A549 (cell line): ENCODE data around the gene NNMT. TPM values are rescaled to one million over a fixed set of nuclear protein-coding genes. Genes with fewer than 3 reads are reported as not detected.

Experiments used
- ATAC-seq, 2 experiments: fragments of 200-7000 bp in 1 of 2; fragments of >200 bp in 1 of 2; cut with Nextera tagmentation in 1 of 2; cut with Tn5 transposase in 1 of 2; 3 replicates each; pipeline versions ENCODE4 v1.8.0 to v1.9.1; 2018 to 2020; ENCODE audit warnings: mild to moderate bottlenecking in 1 of 2, moderate library complexity in 1 of 2
- CTCF ChIA-PET: fragments of 300-600 bp; sonication (Branson Sonifier 250); formaldehyde crosslinking; extraction: SDS; loops from one replicate; lab custom pipeline; 2021; ENCODE audit warnings: antibody characterized with exemption, inconsistent platforms; lab: Yijun Ruan, JAX
- POLR2A ChIA-PET: fragments of 350-600 bp; formaldehyde crosslinking; extraction: SDS; loops from one replicate; lab custom pipeline; 2021; ENCODE audit warnings: antibody characterized with exemption, inconsistent platforms; lab: Yijun Ruan, JAX
- DNase-seq, 2 experiments: peaks; one replicate each; pipeline versions ENCODE4 v3.0.0 to v3.0.0-alpha.2; 2011 to 2016; ENCODE audit warnings: low read depth in 1 of 2, low spot score in 1 of 2
- FAIRE-seq: peaks from 2 replicates; lab custom pipeline; 2011; peaks lifted over from hg19 to GRCh38; lab: Jason Lieb, UNC
- H3K27ac ChIP-seq, 2 experiments: fragments of >200 bp; sonication (Bioruptor Twin); formaldehyde crosslinking; 3 replicates each; pipeline ENCODE4 v1.5.1; 2016 to 2017
- H3K4me1 ChIP-seq: fragments of >200 bp; sonication (Bioruptor Twin); formaldehyde crosslinking; 3 replicates; pipeline ENCODE4 v1.6.1; 2016
- H3K4me2 ChIP-seq: fragments of >200 bp; sonication (Bioruptor Twin); formaldehyde crosslinking; 3 replicates; pipeline ENCODE4 v1.6.1; 2016
- H3K4me3 ChIP-seq: fragments of >200 bp; sonication (Bioruptor Twin); formaldehyde crosslinking; 3 replicates; pipeline ENCODE4 v1.5.1; 2016
- H3K9me3 ChIP-seq: fragments of >200 bp; sonication (Bioruptor Twin); formaldehyde crosslinking; 3 replicates; pipeline ENCODE4 v1.6.1; 2016
- ATOH8 ChIP-seq: fragments of 250-450 bp; sonication (Bioruptor Pico); IDR thresholded peaks from 2 replicates; pipeline ENCODE4 v1.5.0; 2020; ENCODE audit warnings: low read depth, mild to moderate bottlenecking, moderate library complexity
- BCL3 ChIP-seq: fragments of >200 bp; sonication (Bioruptor Twin); formaldehyde crosslinking; IDR thresholded peaks from 3 replicates; pipeline ENCODE4 v1.6.1; 2016
- CBX2 ChIP-seq: fragments of 200-600 bp; sonication (generic); IDR thresholded peaks from 2 replicates; pipeline ENCODE4 v1.6.1; 2016; ENCODE audit warnings: low read depth, mild to moderate bottlenecking, borderline replicate concordance
- CHD2 ChIP-seq: fragments of 150-350 bp; IDR thresholded peaks from 2 replicates; pipeline ENCODE4 v1.6.1; 2014; ENCODE audit warnings: low read length; ENCODE audit not compliant: partially characterized antibody
- CHD4 ChIP-seq: fragments of 200-600 bp; sonication (generic); IDR thresholded peaks from 2 replicates; pipeline ENCODE4 v1.6.1; 2016; ENCODE audit warnings: antibody characterized with exemption, mild to moderate bottlenecking, borderline replicate concordance
- CTCF ChIP-seq: fragments of >200 bp; sonication (Bioruptor Twin); formaldehyde crosslinking; IDR thresholded peaks from 3 replicates; pipeline ENCODE4 v1.5.1; 2016
- EHF ChIP-seq: fragments of 250-450 bp; sonication (Bioruptor Pico); IDR thresholded peaks from 2 replicates; pipeline ENCODE4 v1.5.0; 2020; ENCODE audit warnings: mild to moderate bottlenecking
- EHMT2 ChIP-seq: fragments of 200-600 bp; sonication (generic); IDR thresholded peaks from 2 replicates; pipeline ENCODE4 v1.6.1; 2016; ENCODE audit warnings: antibody characterized with exemption, low read depth, mild to moderate bottlenecking, moderate library complexity
- EP300 ChIP-seq, 2 experiments: fragments of >200 bp; sonication (Bioruptor Twin); formaldehyde crosslinking; IDR thresholded peaks; 2 replicates in 1 of 2; 3 replicates in 1 of 2; pipeline ENCODE4 v1.6.1; 2016 to 2017
- FOSB ChIP-seq: fragments of 250-450 bp; sonication (Bioruptor Pico); IDR thresholded peaks from 2 replicates; pipeline ENCODE4 v1.5.0; 2020; ENCODE audit warnings: mild to moderate bottlenecking, moderate library complexity
- FOSL2 ChIP-seq, 2 experiments: fragments of 450-650 bp in 1 of 2; fragments of >200 bp in 1 of 2; sonication (Bioruptor Twin) in 1 of 2; formaldehyde crosslinking; IDR thresholded peaks; 2 replicates each; pipeline versions ENCODE4 v1.5.0 to v1.6.1; 2016 to 2020; ENCODE audit warnings: mild to moderate bottlenecking in 1 of 2, moderate library complexity in 1 of 2
- GATA3 ChIP-seq: IDR thresholded peaks from 2 replicates; pipeline ENCODE4 v1.6.1; 2012; ENCODE audit warnings: borderline replicate concordance
- HEYL ChIP-seq: fragments of 250-450 bp; sonication (Bioruptor Pico); IDR thresholded peaks from 2 replicates; pipeline ENCODE4 v1.8.0; 2021; ENCODE audit warnings: mild to moderate bottlenecking, moderate library complexity
- HOXB13 ChIP-seq: fragments of 250-450 bp; sonication (Bioruptor Pico); IDR thresholded peaks from 2 replicates; pipeline ENCODE4 v1.5.0; 2020; ENCODE audit warnings: low read depth, mild to moderate bottlenecking, moderate library complexity
- HOXB5 ChIP-seq: fragments of 250-450 bp; sonication (Bioruptor Pico); IDR thresholded peaks from 2 replicates; pipeline ENCODE4 v1.5.0; 2020; ENCODE audit warnings: mild to moderate bottlenecking, moderate library complexity
- KDM5A ChIP-seq: fragments of 200-600 bp; sonication (generic); IDR thresholded peaks from 2 replicates; pipeline ENCODE4 v1.6.1; 2016; ENCODE audit warnings: antibody characterized with exemption, mild to moderate bottlenecking
- MAZ ChIP-seq: fragments of 150-350 bp; IDR thresholded peaks from 2 replicates; pipeline ENCODE4 v1.6.1; 2014; ENCODE audit warnings: antibody characterized with exemption, low read depth, low read length, borderline replicate concordance
- MYC ChIP-seq: IDR thresholded peaks from 2 replicates; pipeline ENCODE4 v1.6.1; 2012; ENCODE audit warnings: mild to moderate bottlenecking, inconsistent platforms, low read length, improper control_type of control experiment, borderline replicate concordance
- POLR2AphosphoS2 ChIP-seq: conservative IDR thresholded peaks from 2 replicates; pipeline ENCODE4 v1.6.1; 2012; ENCODE audit warnings: low read length, improper control_type of control experiment, inconsistent platforms
- SMC3 ChIP-seq: fragments of >200 bp; sonication (Bioruptor Twin); formaldehyde crosslinking; IDR thresholded peaks from 3 replicates; pipeline ENCODE4 v1.6.1; 2018; ENCODE audit warnings: inconsistent platforms
- SREBF2 ChIP-seq: fragments of 450-650 bp; IDR thresholded peaks from 2 replicates; pipeline ENCODE4 v1.6.1; 2014; ENCODE audit warnings: mild to moderate bottlenecking, moderate library complexity
- ZC3H11A ChIP-seq: fragments of 450-650 bp; IDR thresholded peaks from 2 replicates; pipeline ENCODE4 v1.6.1; 2014; ENCODE audit warnings: antibody characterized with exemption, mild to moderate bottlenecking
- WGBS: methylation state at CpG from one replicate; pipeline ENCODE4 v1.1.6; 2017; ENCODE audit errors: missing lambda C conversion rate; 5-methylcytosine and 5-hydroxymethylcytosine counted together
- polyA plus RNA-seq, 4 experiments: library from polyadenylated mRNA; depleted of rRNA in 3 of 4; stranded (reverse); fragments of >200 nt; fragmentation: RNase III in 1 of 4; extraction: RNeasy Plus Mini Kit Qiagen cat#74134 plus additional on column Dnase treatment in 1 of 4; gene quantifications; 2 replicates in 3 of 4; 3 replicates in 1 of 4; pipeline ENCODE4 v1.2.3, GENCODE V29; 2011 to 2017
- TF ChIP-seq, protein P1 (sequence below): IDR thresholded peaks from 2 replicates; pipeline ENCODE4 v1.6.1; 2012; ENCODE audit warnings: low read depth, borderline replicate concordance
- TF ChIP-seq, protein P2 (sequence below): fragments of 450-650 bp; IDR thresholded peaks from 2 replicates; pipeline ENCODE4 v1.6.1; 2014; ENCODE audit warnings: antibody characterized with exemption

NNMT gene
- polyA plus RNA-seq, 2 of the 4 experiments (the other 2 are of a cell fraction): 285 to 421 TPM

DNA sequence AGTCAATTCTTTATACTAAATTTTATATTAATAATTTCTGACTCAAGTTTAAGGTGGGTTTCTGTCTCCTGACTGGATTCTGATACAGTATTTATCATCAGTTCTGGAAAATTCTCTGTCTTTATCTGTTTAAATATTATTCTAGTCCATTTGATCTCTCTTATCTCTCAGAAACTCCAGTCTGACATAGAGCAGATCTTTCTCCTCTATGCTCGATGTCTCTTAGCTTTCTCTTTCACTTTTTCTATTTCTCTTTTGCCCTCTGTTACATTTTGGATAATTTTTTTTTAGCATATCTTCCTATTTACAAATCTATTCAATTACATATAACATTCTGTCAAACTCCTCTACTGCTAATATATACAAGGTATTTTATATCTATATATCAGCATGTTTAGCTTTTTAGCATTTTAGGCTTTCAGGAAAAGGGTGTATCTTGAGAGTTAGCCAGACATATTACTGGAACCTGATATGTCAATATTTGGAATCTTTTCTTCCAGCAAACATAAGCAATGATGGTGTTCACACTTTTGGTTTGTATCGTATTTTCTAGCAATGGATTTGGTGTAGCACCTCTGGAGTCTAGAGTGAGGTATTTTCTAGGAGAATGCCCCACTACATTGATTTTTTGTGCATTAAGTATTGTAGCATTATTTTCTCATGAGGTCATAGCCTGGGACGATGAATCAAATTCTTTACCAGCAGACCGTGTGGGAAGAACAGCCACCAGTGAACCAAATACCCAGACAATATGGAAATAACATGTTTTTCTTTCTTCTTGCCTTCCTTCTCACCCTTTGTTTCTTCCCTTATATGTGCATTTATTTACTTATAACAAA, 4.1 kb upstream of the NNMT start:
- H3K4me3 ChIP-seq: peak overlapping the region; percentile 19; the same call in 1 of the 3 replicates
- TF ChIP-seq EHMT2 (no peak), HEYL (no peak), GATA3 (no peak; the same call in 1 of the 2 replicates), CHD2 (no peak), EP300 (IDR thresholded peaks at IDR 0.05) (0 out of 5 replicates have a peak, but pooled peaks of 1 of the 2 experiments have one; percentile 22), ZC3H11A (no peak), EHF (CRISPR knock-in tag) (no peak), SMC3 (no peak), HOXB13 (CRISPR knock-in tag) (no peak), BCL3 (no peak), FOSB (CRISPR knock-in tag) (no peak), POLR2AphosphoS2 (no peak), CTCF (no peak), FOSL2 (IDR thresholded peaks at IDR 0.05) (0 out of 2 replicates have a peak, but pooled peaks have one; percentile 24), FOSL2 (CRISPR knock-in tag; IDR thresholded peaks at IDR 0.05) (peak; percentile 41; the same call in 1 of the 2 replicates), CHD4 (no peak), ATOH8 (no peak), CBX2 (no peak), MYC (no peak), MAZ (no peak), KDM5A (no peak), HOXB5 (CRISPR knock-in tag) (peak; percentile 52; the same call in 1 of the 2 replicates), SREBF2 (no peak)
- TF ChIP-seq, protein P1, sequence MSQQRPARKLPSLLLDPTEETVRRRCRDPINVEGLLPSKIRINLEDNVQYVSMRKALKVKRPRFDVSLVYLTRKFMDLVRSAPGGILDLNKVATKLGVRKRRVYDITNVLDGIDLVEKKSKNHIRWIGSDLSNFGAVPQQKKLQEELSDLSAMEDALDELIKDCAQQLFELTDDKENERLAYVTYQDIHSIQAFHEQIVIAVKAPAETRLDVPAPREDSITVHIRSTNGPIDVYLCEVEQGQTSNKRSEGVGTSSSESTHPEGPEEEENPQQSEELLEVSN: no peak
- TF ChIP-seq, protein P2, sequence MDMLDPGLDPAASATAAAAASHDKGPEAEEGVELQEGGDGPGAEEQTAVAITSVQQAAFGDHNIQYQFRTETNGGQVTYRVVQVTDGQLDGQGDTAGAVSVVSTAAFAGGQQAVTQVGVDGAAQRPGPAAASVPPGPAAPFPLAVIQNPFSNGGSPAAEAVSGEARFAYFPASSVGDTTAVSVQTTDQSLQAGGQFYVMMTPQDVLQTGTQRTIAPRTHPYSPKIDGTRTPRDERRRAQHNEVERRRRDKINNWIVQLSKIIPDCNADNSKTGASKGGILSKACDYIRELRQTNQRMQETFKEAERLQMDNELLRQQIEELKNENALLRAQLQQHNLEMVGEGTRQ: no peak
- ATAC-seq: no peak
- peak in 1 of 2 experiments; percentile 79 for DNase-seq
- FAIRE-seq: peak; percentile 43
- ChIA-PET POLR2A (interaction anchor here (0.6 to 1.0 kb wide), 2 partner anchors 13 to 16 kb away, joined by 3 read pairs; no protein-coding TSS in a partner anchor), CTCF (interaction anchor here (1.1 to 3.9 kb wide), 3 partner anchors 11 to 18 kb away, joined by 3 to 25 read pairs (median 3); no protein-coding TSS in a partner anchor)
- peak overlapping the region; percentile 100 for H3K27ac ChIP-seq
- whole genome bisulfite sequencing: 1% methylated on average over 4 of the region's 4 CpGs
- H3K4me2 ChIP-seq: peak overlapping the region; percentile 80
- peaks cover 58% of the 10 kb centered on the region for H3K4me1 ChIP-seq
- peaks cover 3% of the 10 kb centered on the region; the same call in 1 of the 3 replicates for H3K9me3 ChIP-seq
